HG03571 (cell line): ENCODE measurements around the gene BSN.

ENCODE experiments used
- ATAC-seq: cut with Tn5 transposase; IDR thresholded peaks from one replicate; pipeline ENCODE4 v1.9.1; 2021; ENCODE audit not compliant: unreplicated experiment

The BSN gene

GRCh38 chr3:49553692-49554632 is at the start of gene BSN:
Gene BSN (plus strand): TSS chr3:49554477. CDS start chr3:49554603, 126 bp downstream.
- ATAC-seq = peak; percentile 68

- no peak for ATAC-seq
Observed at GRCh38 chr3:49506906-49507305, 47.4 kb upstream of the BSN start.

- no peak for ATAC-seq
Observed at GRCh38 chr3:49509028-49509561, 45.2 kb upstream of the BSN start.

GRCh38 chr3:49511639-49512038 is 42.6 kb upstream of the BSN start:
- ATAC-seq = no peak

- no peak for ATAC-seq
Observed at GRCh38 chr3:49512781-49513355, 41.4 kb upstream of the BSN start.

- ATAC-seq = no peak
Observed at GRCh38 chr3:49513494-49514124, 40.7 kb upstream of the BSN start.

- ATAC-seq = no peak
Observed at GRCh38 chr3:49518016-49518415, 36.3 kb upstream of the BSN start.

- no peak for ATAC-seq
Observed at GRCh38 chr3:49518441-49518840, 35.8 kb upstream of the BSN start.

GRCh38 chr3:49519296-49519695 is 35.0 kb upstream of the BSN start:
- ATAC-seq = no peak

GRCh38 chr3:49519916-49520385 is 34.3 kb upstream of the BSN start:
- no peak for ATAC-seq

- no peak for ATAC-seq
Observed at GRCh38 chr3:49523756-49524747, 30.2 kb upstream of the BSN start.

GRCh38 chr3:49529567-49529966 is 24.7 kb upstream of the BSN start:
- no peak for ATAC-seq

GRCh38 chr3:49530231-49530630 is 24.0 kb upstream of the BSN start:
- ATAC-seq = no peak

GRCh38 chr3:49530701-49531100 is 23.6 kb upstream of the BSN start:
- ATAC-seq = no peak

- no peak for ATAC-seq
Observed at GRCh38 chr3:49531218-49531617, 23.1 kb upstream of the BSN start.

GRCh38 chr3:49531715-49532114 is 22.6 kb upstream of the BSN start:
- no peak for ATAC-seq

- no peak for ATAC-seq
Observed at GRCh38 chr3:49533031-49533430, 21.2 kb upstream of the BSN start.

GRCh38 chr3:49533786-49534519 is 20.3 kb upstream of the BSN start:
- no peak for ATAC-seq

- ATAC-seq = no peak
Observed at GRCh38 chr3:49534581-49535441, 19.5 kb upstream of the BSN start.
